ENCODE data around the gene UGT8. TPM values are rescaled to one million over a fixed set of nuclear protein-coding genes. Genes with fewer than 3 reads are reported as not detected.
"Not testable (repeated sequence)": the region's sequence is repeated elsewhere in the genome, so short reads cannot be mapped to it uniquely, and the experiment has no call there.

The UGT8 gene, protein sequence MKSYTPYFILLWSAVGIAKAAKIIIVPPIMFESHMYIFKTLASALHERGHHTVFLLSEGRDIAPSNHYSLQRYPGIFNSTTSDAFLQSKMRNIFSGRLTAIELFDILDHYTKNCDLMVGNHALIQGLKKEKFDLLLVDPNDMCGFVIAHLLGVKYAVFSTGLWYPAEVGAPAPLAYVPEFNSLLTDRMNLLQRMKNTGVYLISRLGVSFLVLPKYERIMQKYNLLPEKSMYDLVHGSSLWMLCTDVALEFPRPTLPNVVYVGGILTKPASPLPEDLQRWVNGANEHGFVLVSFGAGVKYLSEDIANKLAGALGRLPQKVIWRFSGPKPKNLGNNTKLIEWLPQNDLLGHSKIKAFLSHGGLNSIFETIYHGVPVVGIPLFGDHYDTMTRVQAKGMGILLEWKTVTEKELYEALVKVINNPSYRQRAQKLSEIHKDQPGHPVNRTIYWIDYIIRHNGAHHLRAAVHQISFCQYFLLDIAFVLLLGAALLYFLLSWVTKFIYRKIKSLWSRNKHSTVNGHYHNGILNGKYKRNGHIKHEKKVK
- total RNA-seq (2014; rRNA removed; shearing (Covaris generic)) = 18.2 and 19.5 TPM in 2 replicates

DNA sequence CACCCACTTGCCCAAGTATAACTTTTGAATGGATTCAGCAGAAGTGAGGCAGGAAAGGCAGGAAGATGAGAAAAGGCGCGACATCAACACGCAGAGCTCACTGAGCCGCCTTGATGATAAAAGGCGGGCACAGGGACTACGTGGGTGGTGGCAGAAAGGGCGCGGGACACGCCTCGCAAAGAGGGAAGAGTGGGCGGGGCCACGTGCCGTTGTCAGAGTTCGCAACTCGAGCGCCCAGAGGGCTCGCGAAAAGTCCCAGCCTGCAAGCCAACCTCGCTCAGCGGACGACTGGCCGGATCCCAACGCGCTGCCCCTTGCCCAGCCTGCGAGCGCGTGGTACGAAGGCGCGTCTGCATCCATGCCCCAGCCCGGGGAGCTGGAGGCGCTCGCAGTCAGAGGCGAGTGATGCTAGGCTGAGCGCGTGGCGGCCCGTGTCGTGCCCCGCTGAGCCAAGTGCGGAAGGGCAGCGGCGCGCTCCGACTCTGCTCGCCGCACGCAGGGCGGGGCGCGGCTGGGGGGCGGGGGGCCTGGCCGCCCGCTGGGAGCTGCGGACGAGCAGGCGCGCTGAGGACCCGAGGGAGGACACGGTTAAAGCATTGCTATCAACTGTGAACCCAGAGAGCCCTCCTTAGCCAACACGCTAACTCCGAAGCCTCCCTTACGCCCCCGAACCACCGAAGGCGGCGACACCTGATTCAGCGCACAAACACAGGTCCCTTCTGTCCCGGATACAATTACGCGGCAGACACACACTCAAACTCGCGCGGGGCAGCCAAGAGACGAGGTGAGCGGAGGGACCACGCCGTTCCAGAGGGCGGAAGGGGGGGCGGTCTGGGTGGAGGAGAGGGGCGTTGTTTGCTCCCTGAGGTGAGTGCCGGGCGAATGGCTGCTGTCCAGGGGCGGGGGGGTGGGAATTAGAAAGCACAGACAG, at the start of gene UGT8:
Gene UGT8 (plus strand): TSS at position 617 of the 931 bp plus-strand sequence. CDS start 24,074 bp downstream, outside the sequence.
- DNase-seq = peak; percentile 77
- peak within 1 kb of the TSS; percentile 88 for H3K4me3 ChIP-seq (ENCODE audit: insufficient read depth, low read depth, low read length)
- H3K36me3 ChIP-seq (replicated peaks; ENCODE audit: control insufficient read depth, insufficient read depth, low read length) = no peaks in the 10 kb centered on the region; the same call in 1 of the 2 replicates
- H3K27me3 ChIP-seq (ENCODE audit: control insufficient read depth, insufficient read depth, low read length) = peaks cover 10% of the 10 kb centered on the region

DNA sequence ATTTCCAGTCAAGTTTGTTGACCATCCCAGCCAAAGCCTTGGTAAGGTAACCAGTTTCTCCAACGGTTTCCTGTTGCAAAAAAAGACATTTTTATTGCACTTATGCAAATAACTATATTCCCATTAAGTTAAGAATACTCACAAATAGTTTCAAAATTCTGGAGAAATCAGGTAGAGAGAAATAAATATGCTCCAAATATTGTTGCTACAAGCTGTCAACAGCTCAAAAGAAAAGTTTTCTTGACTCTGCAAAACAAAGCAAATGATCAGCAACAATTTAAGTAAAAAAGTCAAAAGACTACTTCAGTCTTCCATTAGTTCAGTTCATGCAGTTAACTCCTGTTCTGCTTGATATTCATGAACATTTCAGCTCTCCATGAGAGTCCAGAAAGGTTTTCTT, 49.0 kb upstream of the UGT8 start:
- Histone ChIP-seq H3K36me3 (replicated peaks; ENCODE audit: control insufficient read depth, insufficient read depth, low read length) (no peaks in the 10 kb centered on the region), H3K4me3 (ENCODE audit: insufficient read depth, low read depth, low read length) (no peak overlapping the region), H3K27me3 (ENCODE audit: control insufficient read depth, insufficient read depth, low read length) (no peaks in the 10 kb centered on the region)
- no peak for DNase-seq

DNA sequence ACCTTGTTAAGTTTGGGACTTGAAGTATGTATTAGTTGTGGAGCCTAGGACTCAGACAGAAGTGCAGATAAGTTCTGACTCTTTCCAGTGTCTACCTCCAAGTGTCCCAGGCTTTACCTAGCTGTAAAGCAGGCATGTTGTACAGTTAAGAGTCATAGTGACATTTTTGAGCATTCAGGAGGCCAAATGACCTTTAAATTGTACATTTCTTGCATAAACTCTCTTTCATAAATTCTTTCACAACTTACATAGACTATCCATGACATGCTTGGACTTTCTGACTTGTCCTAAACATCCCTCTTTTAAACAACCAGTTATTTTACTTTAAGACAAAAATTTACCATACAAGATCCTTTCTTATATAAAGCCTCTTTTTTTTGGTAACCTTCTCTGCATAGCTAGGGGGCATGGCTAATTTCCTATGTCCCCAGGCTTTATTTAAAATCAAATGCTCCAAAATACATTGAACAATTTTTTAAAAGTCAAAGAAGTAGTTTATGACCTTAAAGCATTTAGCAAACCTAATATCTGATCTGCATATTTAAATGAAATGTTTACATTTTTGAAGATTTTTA, 40.1 kb upstream of the UGT8 start:
- Histone ChIP-seq H3K27me3 (ENCODE audit: control insufficient read depth, insufficient read depth, low read length) (no peaks in the 10 kb centered on the region), H3K36me3 (replicated peaks; ENCODE audit: control insufficient read depth, insufficient read depth, low read length) (no peaks in the 10 kb centered on the region), H3K4me3 (ENCODE audit: insufficient read depth, low read depth, low read length) (no peak overlapping the region)
- no peak for DNase-seq

DNA sequence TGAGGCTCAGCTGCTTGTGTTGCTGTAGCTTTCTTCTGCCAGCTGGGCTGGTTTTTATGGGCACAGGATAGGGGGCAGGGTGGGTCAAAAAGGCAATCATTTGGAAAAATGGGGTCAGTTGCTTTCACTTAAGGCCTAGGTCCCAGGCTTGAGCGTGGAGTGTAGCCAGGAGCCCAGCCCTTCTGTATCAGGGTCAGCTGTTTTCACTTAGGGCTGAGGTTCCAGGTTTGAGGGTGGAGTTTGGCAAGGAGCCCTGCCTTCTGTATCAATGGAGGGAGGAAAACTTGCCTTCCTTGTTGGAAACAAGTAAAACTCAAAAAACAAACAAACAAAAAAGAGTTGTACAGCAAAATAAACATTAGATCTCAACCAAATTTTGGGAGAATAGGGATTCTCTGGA, 37.0 kb upstream of the UGT8 start:
- no peaks in the 10 kb centered on the region for H3K27me3 ChIP-seq (ENCODE audit: control insufficient read depth, insufficient read depth, low read length)
- DNase-seq = no peak
- H3K4me3 ChIP-seq (ENCODE audit: insufficient read depth, low read depth, low read length) = no peak overlapping the region
- no peaks in the 10 kb centered on the region for H3K36me3 ChIP-seq (replicated peaks; ENCODE audit: control insufficient read depth, insufficient read depth, low read length)

DNA sequence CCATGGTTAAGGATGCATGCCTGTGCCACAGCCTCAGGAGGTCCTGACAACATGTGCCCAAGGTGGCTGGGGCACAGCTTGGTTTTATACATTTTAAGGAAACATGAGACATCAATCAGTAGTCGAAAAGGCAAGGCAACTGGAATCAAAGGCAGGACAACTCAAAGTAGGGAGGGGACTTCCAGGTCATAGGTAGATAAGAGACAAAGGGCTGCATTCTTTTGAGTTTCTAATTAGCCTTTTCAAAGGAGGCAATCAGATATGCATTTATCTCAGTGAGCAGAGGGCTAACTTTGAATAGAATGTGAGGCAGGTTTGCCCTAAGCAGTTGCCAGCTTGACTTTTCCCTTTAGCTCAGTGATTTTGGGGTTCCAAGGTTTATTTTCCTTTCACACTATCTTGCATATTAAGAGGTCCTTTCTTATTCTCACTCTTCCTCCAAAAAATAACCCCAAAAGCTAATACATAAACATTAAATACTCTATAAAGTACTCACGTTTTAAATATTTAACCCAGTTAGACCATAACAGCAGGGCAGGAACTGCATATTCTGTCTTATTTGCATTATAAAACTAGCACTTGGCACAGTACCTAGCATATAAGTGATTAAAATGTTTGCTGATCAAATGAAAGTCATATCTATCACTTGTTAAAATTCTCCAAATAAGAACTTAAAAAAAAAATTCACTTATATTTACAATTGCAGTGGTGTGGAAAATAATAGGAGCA, 36.3 kb upstream of the UGT8 start:
- DNase-seq = no peak
- Histone ChIP-seq H3K27me3 (ENCODE audit: control insufficient read depth, insufficient read depth, low read length) (no peaks in the 10 kb centered on the region), H3K36me3 (replicated peaks; ENCODE audit: control insufficient read depth, insufficient read depth, low read length) (no peaks in the 10 kb centered on the region), H3K4me3 (ENCODE audit: insufficient read depth, low read depth, low read length) (no peak overlapping the region)

DNA sequence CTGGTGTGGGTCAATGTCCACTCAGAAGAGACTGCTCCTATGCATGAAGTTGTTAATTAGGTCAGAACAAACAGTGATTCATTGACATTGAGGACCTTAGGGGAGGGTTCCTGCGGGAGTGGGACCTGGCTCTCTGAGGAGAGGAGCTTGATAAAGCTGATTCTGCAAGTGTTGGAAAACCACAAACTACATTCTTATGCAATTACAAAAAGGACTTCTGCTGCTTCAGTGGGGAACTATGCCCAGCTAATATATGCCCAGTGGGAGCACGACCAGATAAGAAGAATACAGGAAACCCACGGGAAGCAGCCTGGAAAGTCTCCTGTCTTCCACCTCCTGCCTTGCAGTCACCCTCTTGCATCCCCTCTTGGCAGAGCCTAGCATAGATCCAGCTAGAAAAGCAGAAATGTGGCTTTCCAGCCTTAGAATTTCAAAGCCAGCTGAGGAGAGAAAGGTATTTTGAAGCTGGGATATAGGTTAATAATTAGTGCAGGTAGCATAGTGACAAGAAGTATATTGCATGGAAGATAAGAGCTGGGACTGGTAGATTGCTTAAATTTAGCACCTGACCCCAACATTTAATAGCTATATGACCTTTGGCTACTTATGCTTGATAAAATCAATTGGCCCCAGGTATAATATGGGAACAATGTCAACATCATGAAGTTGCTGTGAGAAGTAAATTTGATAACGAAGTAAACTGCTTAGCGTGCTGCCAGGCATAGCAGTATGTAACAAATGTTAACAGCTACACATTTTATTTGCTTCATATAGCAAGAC, 34.9 kb upstream of the UGT8 start:
- no peaks in the 10 kb centered on the region for H3K36me3 ChIP-seq (replicated peaks; ENCODE audit: control insufficient read depth, insufficient read depth, low read length)
- peak; percentile 12 for DNase-seq
- H3K4me3 ChIP-seq (ENCODE audit: insufficient read depth, low read depth, low read length) = no peak overlapping the region
- no peaks in the 10 kb centered on the region for H3K27me3 ChIP-seq (ENCODE audit: control insufficient read depth, insufficient read depth, low read length)

DNA sequence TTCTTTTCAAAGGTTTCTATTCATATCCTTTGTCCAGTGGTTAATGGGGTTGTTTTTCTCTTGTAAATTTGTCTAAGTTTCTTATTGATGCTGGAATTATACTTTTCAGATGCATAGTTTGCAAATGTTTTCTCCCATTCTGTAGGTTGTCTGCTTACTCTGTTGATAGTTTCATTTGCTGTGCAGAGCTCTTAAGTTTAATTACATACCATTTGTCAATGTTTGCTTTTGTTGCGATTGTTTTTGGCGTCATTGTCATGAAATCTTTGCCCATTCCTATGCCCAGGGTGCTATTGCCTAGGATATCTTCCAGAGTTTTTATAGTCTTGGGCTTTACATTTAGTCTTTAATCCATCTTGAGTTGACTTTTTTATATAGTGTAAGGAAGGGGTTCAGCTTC, 21.2 kb upstream of the UGT8 start:
- Histone ChIP-seq H3K27me3 (ENCODE audit: control insufficient read depth, insufficient read depth, low read length) (no peaks in the 10 kb centered on the region), H3K4me3 (ENCODE audit: insufficient read depth, low read depth, low read length) (no peak overlapping the region), H3K36me3 (replicated peaks; ENCODE audit: control insufficient read depth, insufficient read depth, low read length) (no peaks in the 10 kb centered on the region)
- no peak for DNase-seq

DNA sequence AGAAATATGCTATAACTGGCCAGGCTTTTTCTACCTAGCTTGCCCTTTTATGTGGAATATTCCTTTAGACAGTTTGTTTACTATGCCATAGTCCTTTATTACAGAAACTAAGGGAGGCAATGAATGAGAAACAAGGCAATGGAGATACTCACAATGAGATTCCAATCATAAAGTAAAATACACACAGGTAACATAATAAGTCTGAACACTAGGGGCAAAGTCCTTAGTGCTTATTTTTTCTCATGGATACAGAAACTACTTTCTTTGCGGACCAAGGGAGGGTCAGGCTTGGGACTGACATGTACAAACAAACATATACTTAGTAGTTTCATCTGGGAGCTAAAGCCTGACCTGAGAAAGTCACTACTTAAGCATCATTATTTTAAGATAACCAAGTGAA, 16.0 kb upstream of the UGT8 start:
- Histone ChIP-seq H3K36me3 (replicated peaks; ENCODE audit: control insufficient read depth, insufficient read depth, low read length) (no peaks in the 10 kb centered on the region), H3K4me3 (ENCODE audit: insufficient read depth, low read depth, low read length) (no peak overlapping the region), H3K27me3 (ENCODE audit: control insufficient read depth, insufficient read depth, low read length) (no peaks in the 10 kb centered on the region)
- DNase-seq = no peak

DNA sequence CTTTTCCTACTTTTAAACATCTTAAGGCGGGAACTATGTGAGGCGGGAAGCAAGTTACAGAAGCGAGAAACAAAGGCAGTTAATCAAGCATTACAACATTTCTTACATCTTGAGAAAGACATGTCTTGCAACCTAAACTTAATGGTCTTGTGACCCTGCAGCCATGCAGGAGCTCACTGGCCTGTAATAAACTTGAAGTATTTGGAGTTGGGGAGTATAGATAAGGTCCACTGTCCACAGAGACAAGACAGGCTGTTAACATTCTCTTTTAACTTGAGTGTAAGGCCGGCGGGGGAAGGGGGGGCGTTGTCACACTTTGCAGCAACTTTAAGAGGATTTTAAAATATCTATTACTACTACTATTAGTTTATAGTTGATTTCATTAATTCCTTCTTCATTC, 10.3 kb upstream of the UGT8 start:
- Histone ChIP-seq H3K36me3 (replicated peaks; ENCODE audit: control insufficient read depth, insufficient read depth, low read length) (no peaks in the 10 kb centered on the region), H3K27me3 (ENCODE audit: control insufficient read depth, insufficient read depth, low read length) (no peaks in the 10 kb centered on the region), H3K4me3 (ENCODE audit: insufficient read depth, low read depth, low read length) (no peak overlapping the region)
- DNase-seq = no peak

DNA sequence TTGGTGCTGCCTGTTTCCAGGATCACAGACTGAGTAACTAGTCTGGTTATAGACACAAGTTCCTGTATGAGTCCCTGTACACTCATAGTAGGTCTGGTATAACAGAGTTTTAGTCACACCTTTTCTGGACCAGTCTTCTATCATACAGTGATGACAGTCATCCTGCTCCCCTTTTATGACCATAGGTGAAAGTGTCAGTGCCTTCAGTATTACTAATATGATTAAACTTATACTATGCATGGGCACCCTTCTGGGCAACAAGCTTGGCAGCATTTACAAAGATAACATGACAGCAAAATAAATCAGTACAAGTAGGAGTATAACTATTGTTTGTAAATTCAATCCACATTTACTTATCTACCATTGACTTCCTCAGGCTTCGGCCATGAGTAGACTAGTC, 8.2 kb upstream of the UGT8 start:
- not testable (repeated sequence) for H3K27me3 ChIP-seq (ENCODE audit: control insufficient read depth, insufficient read depth, low read length); H3K4me3 ChIP-seq (ENCODE audit: insufficient read depth, low read depth, low read length); DNase-seq; H3K36me3 ChIP-seq (replicated peaks; ENCODE audit: control insufficient read depth, insufficient read depth, low read length)

DNA sequence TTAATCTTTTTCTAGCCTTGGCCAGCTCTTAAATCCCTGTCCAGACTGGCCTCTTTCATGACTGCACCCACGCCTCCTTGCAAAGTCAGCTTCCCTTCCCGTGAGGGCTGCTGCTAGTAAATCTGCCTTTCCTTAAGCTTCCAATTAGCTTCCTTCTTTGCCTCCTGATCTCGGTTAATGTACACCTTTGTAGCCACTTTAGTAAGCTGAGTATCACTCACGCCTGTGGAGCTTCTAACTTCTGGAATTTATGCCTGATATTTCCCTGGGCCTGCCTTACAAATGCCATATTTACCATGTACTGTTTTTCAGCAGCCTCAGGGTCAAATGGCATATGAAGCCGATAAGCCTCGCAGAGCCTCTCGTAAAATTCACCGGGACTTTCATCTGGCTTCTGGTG, 5.1 kb upstream of the UGT8 start:
- DNase-seq = no peak

DNA sequence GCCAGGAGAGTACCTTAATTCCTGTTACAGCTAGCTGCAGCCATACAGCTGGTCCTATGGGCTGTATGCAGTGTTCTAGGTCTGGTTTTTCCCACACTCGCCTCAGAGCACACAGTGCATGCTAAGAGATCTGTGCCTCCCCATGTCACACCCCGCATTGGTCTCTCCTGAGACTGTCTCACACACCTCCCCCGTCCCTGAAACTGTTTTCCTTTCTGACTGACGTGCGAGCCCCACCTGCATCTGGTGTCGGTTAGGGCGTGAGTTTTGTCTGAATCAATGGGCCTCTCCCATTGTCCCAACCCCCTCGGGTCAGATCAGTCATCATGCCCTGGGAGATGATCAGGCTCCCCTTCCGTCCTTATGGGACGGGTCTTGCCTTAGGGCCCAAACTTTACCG, 3.4 kb upstream of the UGT8 start:
- peaks cover 6% of the 10 kb centered on the region for H3K27me3 ChIP-seq (ENCODE audit: control insufficient read depth, insufficient read depth, low read length)
- no peak overlapping the region for H3K4me3 ChIP-seq (ENCODE audit: insufficient read depth, low read depth, low read length)
- no peak for DNase-seq
- H3K36me3 ChIP-seq (replicated peaks; ENCODE audit: control insufficient read depth, insufficient read depth, low read length) = no peaks in the 10 kb centered on the region; the same call in 1 of the 2 replicates

More for the DNA sequence above, 5.1 kb upstream of the UGT8 start:
- Histone ChIP-seq H3K36me3 (replicated peaks; ENCODE audit: control insufficient read depth, insufficient read depth, low read length) (no peaks in the 10 kb centered on the region; the same call in 1 of the 2 replicates), H3K4me3 (ENCODE audit: insufficient read depth, low read depth, low read length) (no peak overlapping the region), H3K27me3 (ENCODE audit: control insufficient read depth, insufficient read depth, low read length) (peaks cover 6% of the 10 kb centered on the region)

DNA sequence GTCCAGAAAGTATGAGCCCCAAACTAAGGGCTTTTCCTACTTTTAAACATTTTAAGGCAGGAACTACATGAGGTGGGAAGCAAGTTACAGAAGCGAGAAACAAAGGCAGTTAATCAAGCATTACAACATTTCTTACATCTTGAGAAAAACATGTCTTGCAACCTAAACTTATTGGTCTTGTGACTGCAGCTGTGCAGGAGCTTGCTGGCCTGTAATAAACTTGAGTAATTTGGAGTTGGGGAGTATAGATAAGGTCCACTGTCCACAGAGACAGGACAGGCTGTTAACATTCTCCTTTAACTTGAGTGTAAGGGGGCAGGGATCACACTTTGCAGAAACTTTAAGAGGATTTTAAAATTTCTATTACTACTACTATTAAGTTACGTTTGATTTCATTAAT, 2.7 kb upstream of the UGT8 start:
- DNase-seq = no peak
- Histone ChIP-seq H3K4me3 (ENCODE audit: insufficient read depth, low read depth, low read length) (no peak overlapping the region), H3K36me3 (replicated peaks; ENCODE audit: control insufficient read depth, insufficient read depth, low read length) (no peaks in the 10 kb centered on the region; the same call in 1 of the 2 replicates), H3K27me3 (ENCODE audit: control insufficient read depth, insufficient read depth, low read length) (peaks cover 10% of the 10 kb centered on the region)

Measured in H7 (cell line).